GM21381 (cell line): Measurements from ENCODE around the gene TMEM151B.
"Not testable (repeated sequence)": the region's sequence is repeated elsewhere in the genome, so short reads cannot be mapped to it uniquely, and the experiment has no call there.

Experiments
- ATAC-seq: cut with Tn5 transposase; IDR thresholded peaks from one replicate; pipeline ENCODE4 v1.9.1; 2021; ENCODE audit warnings: mild to moderate bottlenecking, moderate library complexity; ENCODE audit not compliant: unreplicated experiment

The TMEM151B gene

DNA sequence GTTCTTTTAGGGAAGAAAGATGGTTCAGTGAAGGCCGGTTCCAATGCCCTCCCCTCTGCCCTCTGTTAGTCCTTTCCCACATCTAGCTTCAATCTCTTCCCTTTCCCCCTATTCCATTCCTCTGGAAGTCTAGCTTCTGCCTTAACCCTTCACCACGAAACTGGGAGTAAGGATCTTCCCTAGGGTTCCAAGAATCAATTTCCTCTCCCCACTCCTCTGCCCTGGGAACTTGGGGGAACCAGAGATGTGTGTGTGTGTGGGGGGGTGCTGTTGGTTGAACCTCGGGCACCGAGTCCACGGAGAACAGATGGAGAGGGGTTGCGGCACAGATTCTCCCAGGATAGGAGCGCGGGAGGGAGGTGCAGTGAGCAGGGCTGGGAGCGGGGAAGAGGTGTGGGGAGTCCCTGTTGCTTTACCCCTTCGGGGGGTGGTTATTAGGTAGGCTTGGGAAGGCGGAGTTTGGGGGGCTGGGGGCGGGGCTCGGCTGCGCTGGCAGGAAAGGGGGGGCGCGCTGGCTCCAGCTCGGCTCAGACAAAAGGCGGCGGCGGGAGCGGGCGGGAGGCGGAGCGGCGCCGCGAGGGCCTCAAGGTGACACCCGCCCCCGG lies at the start of gene TMEM151B:
TSS of gene TMEM151B (plus strand) at position 530 of the 605 bp plus-strand sequence. CDS start 293 bp downstream, outside the sequence.
- no peak for ATAC-seq

GRCh38 chr6:44220913-44221290 lies 49.3 kb upstream of the TMEM151B start:
- no peak for ATAC-seq

DNA sequence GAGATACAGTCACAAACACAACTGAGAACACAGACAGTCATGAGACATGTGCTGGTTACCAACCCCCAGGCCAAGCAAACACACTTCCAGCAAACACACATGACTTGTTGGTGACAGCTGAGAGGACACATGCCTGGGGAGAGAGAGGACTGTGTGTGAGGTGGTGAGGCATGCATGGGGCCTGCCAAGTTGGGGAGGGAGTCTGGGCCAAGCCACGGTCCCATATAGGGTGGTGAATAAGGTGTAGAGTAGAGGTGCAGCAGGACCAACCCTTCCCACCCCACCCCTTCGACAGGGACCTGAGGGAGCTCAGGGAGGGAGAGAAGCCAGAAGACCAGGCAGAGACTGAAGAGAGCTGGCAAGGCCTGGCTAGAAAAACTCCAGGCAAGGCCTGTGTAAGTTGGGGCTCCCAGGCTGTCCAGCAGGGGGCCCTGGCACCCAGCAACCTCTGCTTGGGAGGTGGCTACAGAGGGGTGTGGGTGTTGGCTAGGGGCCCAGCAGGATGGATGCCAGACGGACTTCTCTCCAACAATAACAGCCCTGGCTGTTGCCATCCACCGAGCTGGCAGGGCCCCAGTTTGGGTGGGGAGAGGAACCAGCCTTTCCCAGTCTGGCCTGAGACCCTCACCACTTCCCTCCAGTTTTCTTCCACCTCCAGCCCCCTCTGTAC lies 48.8 kb upstream of the TMEM151B start:
- peak; percentile 39 for ATAC-seq

DNA sequence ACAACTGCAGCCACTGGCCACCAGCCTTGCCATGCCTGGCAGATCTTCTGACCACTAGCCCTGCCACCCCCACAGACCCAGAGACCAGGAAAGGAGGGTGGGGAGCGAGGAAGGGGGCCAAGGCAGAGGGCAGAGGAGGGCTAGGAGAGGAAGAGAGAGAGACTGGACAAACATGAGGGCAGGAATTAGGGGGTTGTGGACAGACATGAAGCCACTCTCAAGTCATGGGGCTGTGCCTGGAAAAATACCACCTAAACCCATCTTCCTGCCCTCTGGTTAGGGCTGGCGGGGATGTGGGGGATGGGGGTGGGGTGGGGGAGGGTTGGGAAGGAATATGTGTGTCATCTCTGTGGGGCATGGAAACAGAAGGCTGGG lies 48.3 kb upstream of the TMEM151B start:
- ATAC-seq, result no peak

GRCh38 chr6:44222486-44223318 lies 47.5 kb upstream of the TMEM151B start:
- no peak for ATAC-seq

DNA sequence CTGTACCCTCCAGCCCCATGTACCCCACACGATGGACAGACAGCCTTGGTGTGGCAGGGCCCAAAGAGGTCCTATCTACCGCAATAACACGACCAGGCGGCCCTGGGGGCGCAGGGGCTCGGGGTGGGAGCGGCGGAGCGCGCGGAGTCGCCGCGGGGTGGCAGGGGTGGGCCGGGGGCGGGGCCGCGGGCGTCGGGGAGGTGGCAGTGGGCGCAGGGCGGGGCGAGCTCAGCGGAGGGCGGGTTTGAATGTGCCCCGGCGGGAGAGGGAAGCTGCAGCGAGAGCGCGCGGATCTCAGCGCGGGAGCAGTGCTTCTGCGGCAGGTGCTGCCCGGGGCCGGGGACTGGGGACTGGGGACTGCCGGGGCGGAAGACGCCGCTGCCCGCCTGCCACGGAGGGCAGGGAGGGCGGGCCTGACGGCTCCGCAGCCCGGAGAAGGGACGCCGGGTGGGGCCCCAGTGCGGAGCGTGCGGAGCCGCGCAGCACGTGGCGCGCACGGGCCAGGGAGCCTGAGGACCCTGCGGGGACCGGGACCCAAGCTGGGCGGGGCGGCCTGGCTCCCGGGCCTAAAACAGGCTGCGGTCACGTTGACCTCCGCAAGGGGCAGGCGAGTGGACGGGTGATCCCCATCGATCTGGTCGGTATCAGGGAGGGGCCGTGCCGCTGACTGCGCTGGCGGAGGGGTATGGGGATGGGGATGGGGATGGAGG lies 46.8 kb upstream of the TMEM151B start, which contains the start of gene SLC29A1:
TSS of gene SLC29A1 (plus strand) at position 277 of the 710 bp plus-strand sequence. CDS start 3,719 bp downstream, outside the sequence.
- peak; percentile 44 for ATAC-seq

- peak; percentile 7 for ATAC-seq
These were observed 46.0 kb upstream of the TMEM151B start for GRCh38 chr6:44224029-44224964.

- ATAC-seq, result no peak
These were observed 45.3 kb upstream of the TMEM151B start for GRCh38 chr6:44224965-44225305.

DNA sequence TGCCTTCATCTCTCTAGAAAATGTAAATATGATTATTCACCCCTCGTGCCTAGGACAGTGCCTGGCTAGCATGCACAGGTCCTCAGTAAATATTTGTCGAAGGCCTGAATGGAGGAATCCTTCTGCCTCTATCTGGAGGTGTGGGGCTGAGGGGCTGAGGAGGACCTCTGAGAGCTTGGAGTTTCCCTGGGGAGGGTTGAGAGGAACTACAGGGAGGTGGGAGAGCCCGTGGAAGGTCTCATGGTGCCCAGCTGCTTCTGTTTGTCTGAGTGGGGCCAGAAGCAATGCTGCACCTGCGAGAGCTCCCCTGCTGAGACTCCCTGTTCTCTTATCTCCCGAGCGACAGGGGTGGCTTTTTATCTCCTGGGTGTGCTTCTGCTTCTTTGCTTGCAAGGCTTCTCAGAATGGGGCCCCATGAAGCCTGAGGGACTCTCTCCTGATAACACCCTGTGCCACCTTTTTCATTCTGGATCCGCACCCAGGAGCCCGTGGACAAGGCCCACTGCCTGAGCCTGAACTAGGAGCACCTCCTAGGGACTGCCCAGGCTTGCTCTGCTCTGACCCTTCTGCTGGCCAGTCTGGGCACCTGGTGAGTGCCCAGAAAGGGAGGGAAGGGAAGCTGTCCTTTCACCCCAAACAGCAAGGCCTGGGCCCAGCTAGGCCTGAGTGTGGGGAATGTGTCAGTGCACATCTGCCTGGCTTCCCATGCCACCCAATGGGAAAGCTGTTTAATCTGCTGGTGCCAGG lies 44.5 kb upstream of the TMEM151B start:
- ATAC-seq, result no peak

GRCh38 chr6:44226368-44227147 lies 43.7 kb upstream of the TMEM151B start:
- ATAC-seq, result no peak

DNA sequence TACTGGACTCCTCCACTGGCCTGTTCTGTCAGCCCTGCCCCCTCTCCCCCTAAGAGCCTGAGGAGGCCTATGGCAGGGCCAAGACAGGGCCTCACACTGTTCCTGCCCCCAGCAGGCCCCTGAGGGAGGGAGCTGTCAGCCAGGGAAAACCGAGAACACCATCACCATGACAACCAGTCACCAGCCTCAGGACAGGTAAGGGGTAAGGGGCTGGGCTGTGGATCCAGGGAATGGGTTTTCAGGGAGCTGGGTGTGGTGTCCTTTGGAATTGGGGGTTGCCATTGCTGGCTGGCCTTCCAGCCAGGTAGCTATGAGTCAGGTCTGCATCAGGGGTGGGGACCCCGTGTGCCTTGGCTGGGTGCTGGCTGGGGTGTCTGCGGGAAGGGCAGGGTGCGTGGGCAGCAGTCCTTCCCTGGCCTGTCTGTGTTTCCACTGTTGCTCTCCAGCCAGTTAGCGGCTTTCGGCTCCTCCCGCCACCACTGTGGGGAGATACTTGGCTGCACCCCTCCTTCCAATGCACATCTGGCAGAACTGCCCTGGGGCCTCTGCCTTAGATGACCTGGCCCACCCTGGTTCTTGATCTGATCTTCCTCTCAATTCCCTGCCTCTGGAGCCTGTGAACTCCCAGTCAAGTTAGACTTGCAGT lies 43.0 kb upstream of the TMEM151B start:
- ATAC-seq, result no peak

GRCh38 chr6:44228031-44228430 lies 42.2 kb upstream of the TMEM151B start:
- no peak for ATAC-seq

DNA sequence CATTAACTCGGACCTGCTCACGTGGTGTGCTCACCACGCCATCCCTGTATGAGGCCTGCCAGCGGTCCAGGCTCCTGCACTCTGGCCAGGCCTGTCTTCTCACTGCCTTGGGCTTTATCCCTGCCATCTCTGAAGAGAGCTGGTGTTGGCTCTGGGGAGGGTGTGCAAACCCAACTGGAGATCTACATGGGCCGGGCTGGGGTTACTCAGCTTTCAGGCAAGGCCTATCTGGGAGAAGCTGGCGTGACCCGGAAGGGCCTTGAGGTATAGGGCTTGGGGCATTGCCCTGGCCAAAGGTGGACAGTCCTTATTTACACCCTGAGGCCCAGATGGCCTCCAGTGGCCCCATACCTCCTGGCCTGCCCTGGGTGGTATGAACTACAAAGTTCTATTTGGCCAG lies 41.8 kb upstream of the TMEM151B start:
- ATAC-seq, result no peak

DNA sequence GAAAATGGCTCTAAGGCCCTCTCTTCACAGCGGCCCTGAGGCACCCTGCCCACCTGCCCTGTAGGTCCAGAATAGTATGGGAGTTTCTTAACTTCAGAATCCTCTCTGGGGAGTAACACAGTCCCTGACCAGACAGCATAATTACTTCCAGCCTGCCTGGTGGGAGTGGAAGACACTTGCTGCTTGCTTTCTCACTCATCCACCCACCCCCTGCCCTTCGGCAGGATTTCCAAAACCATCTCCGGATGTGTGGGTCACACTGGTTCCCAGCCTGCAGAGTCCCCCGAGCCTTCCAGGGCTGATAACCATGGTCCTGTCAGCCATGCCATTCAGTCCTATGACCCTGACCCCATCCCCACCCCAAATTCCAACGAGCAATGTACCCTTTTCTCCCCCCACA lies 41.4 kb upstream of the TMEM151B start:
- ATAC-seq, result no peak

DNA sequence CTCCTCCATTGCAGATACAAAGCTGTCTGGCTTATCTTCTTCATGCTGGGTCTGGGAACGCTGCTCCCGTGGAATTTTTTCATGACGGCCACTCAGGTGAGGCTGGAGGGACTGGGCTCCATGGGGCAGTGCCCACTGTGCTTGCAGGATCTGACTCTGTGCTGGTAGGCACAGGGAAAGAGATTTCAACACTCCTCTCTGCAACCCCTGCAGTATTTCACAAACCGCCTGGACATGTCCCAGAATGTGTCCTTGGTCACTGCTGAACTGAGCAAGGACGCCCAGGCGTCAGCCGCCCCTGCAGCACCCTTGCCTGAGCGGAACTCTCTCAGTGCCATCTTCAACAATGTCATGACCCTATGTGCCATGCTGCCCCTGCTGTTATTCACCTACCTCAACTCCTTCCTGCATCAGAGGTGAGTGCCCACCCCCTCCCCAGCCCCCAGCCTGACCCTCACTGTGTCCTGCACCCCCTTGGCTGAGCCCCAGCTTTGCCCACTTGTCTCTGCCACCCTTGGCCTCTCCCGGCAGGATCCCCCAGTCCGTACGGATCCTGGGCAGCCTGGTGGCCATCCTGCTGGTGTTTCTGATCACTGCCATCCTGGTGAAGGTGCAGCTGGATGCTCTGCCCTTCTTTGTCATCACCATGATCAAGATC lies 40.7 kb upstream of the TMEM151B start:
- no peak for ATAC-seq

DNA sequence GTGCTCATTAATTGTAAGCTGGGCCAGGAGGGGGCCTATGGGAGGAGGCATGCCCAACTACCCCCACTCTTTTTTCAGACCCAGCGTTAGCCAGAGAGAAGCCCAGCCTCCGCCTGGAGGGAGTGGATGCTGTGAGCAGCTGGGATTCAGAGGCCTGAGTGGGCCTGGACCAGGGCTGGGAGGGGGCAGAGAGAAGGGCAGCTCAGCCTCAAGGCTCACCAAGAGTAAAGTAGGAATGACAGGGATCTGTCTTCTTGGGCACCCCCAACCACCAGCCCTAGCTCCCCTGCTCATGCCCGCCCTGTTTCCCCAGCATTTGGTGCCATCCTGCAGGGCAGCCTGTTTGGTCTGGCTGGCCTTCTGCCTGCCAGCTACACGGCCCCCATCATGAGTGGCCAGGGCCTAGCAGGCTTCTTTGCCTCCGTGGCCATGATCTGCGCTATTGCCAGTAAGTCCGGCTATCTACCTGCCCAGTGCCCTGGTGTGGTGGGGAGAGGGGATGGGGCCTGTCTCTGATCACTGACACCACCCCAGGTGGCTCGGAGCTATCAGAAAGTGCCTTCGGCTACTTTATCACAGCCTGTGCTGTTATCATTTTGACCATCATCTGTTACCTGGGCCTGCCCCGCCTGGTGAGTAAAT lies 40.1 kb upstream of the TMEM151B start:
- no peak for ATAC-seq

DNA sequence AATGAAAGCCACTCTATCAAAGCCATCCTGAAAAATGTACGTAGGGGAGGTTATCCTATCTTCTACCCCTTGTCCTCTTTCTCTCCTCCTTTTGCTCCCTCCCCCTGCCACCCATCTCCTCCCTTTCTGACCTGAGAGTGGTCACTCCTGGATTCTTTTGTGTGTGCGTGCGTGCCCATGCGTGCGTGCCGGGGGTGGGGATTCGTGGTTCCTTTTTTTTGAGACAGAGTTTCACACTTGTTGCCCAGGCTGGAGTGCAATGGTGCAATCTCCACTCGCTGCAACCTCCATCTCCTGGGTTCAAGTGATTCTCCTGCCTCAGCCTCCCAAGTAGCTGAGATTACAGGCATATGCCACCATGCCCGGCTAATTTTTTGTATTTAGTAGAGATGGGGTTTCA lies 38.8 kb upstream of the TMEM151B start:
- not testable (repeated sequence) for ATAC-seq
